Lower leg skin (tissue), 3 donors: ENCODE data around the gene PCGF2.

Experiments
- POLR2A ChIP-seq, 2 donors: fragments of 450-650 bp; IDR thresholded peaks; one replicate each; pipeline ENCODE4 v1.6.1; 2016 to 2017; ENCODE audit warnings: antibody characterized with exemption in 2 of 2, mild to moderate bottlenecking in 1 of 2, moderate library complexity in 1 of 2
- TF ChIP-seq, protein P1 (sequence below), 3 donors: fragments of 450-650 bp; IDR thresholded peaks; one replicate each; pipeline ENCODE4 v1.5.1; 2016; ENCODE audit warnings: antibody characterized with exemption in 3 of 3, mild to moderate bottlenecking in 3 of 3, moderate library complexity in 2 of 3

DNA sequence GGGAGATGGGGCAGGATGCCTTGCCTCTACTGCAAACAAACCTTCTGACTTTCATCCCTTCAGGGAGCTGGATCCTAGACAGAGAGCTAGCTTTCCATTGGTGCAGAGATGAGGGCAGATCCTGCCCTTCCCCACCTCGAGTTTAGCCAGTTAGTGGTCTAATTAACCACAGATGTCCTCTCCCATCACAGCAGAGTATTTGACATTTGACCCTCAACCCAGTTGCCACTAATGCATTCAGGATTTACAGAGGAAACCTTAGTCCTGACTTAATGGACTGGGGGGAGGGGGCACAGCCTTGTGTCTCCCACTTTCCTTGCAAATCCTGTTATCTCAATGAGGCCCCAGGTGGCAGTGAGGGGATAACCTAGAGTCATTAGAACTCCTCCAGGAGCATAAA is 41.0 kb upstream of the PCGF2 start:
- TF ChIP-seq, protein P1, sequence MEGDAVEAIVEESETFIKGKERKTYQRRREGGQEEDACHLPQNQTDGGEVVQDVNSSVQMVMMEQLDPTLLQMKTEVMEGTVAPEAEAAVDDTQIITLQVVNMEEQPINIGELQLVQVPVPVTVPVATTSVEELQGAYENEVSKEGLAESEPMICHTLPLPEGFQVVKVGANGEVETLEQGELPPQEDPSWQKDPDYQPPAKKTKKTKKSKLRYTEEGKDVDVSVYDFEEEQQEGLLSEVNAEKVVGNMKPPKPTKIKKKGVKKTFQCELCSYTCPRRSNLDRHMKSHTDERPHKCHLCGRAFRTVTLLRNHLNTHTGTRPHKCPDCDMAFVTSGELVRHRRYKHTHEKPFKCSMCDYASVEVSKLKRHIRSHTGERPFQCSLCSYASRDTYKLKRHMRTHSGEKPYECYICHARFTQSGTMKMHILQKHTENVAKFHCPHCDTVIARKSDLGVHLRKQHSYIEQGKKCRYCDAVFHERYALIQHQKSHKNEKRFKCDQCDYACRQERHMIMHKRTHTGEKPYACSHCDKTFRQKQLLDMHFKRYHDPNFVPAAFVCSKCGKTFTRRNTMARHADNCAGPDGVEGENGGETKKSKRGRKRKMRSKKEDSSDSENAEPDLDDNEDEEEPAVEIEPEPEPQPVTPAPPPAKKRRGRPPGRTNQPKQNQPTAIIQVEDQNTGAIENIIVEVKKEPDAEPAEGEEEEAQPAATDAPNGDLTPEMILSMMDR (IDR thresholded peaks at IDR 0.05): no peak
- no peak for TF ChIP-seq POLR2A (IDR thresholded peaks at IDR 0.05)
